Right kidney (tissue), 1 donor: ENCODE data around the gene METTL3.

Experiments used
- DNase-seq: peaks from one replicate; pipeline ENCODE4 v3.0.0-alpha.2; 2016

The METTL3 gene

GRCh38 chr14:21528381-21529348, 17.5 kb upstream of the METTL3 start:
- DNase-seq: peak; percentile 20

GRCh38 chr14:21527318-21527679, 16.2 kb upstream of the METTL3 start:
- DNase-seq: no peak

GRCh38 chr14:21526672-21527317, 15.7 kb upstream of the METTL3 start:
- peak; percentile 77 for DNase-seq

GRCh38 chr14:21525962-21526671, 15.0 kb upstream of the METTL3 start, which contains the start of gene SALL2:
Gene SALL2 (minus strand): TSS chr14:21526346. CDS start chr14:21526127, 219 bp downstream.
- peak; percentile 64 for DNase-seq

- DNase-seq: peak; percentile 32
Measured at GRCh38 chr14:21525571-21525961, 14.4 kb upstream of the METTL3 start.

- no peak for DNase-seq
Measured at GRCh38 chr14:21524575-21525490, 13.7 kb upstream of the METTL3 start.

GRCh38 chr14:21523203-21523602, 12.1 kb upstream of the METTL3 start:
- no peak for DNase-seq

GRCh38 chr14:21521501-21521900, 10.4 kb upstream of the METTL3 start:
- no peak for DNase-seq

- no peak for DNase-seq
Measured at GRCh38 chr14:21520767-21521166, 9.6 kb upstream of the METTL3 start.

GRCh38 chr14:21518725-21519124, 7.6 kb upstream of the METTL3 start:
- DNase-seq: no peak

- DNase-seq: no peak
Measured at GRCh38 chr14:21514341-21514740, 3.2 kb upstream of the METTL3 start.

GRCh38 chr14:21509432-21510143, 1.6 kb downstream of the METTL3 start:
- DNase-seq: no peak

GRCh38 chr14:21506557-21506956, 4.6 kb downstream of the METTL3 start:
- DNase-seq: no peak

- no peak for DNase-seq
Measured at GRCh38 chr14:21505012-21505553, 6.1 kb downstream of the METTL3 start.

- DNase-seq: no peak
Measured at GRCh38 chr14:21503376-21503775, 7.8 kb downstream of the METTL3 start.

- DNase-seq: no peak
Measured at GRCh38 chr14:21501568-21501967, 9.6 kb downstream of the METTL3 start.

- no peak for DNase-seq
Measured at GRCh38 chr14:21498540-21499526, 12.3 kb downstream of the METTL3 start.

- no peak for DNase-seq
Measured at GRCh38 chr14:21496453-21496852, 14.7 kb downstream of the METTL3 start.
